ENCODE results near the gene PAQR4. TPM values are rescaled to one million over a fixed set of nuclear protein-coding genes. Genes with fewer than 3 reads are reported as not detected.

PAQR4 gene
- total and polyA plus RNA-seq, 10 of the 15 experiments (the other 5 are each of a cell fraction or from before 2014, with no cell fraction given), result 0.39 to 31.8 (median 13.5) TPM

DNA sequence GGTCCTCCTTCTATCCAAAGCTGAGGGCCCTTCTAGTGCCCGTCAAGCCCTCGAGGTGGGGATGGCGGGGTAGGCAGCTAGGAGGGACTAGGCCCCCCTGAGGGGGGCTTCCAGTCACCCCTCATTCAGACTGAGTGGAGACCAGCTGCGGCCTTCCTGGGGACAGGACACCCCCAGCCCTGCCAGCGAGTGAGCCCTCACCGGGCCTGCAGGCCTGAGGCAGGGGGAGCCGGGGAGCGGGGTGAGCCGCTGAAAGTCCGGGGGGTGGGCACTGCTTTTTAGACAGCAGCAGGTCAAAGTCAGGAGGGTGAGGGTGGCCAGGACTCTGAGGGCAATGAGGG is 13.7 kb upstream of the PAQR4 start:
- Histone ChIP-seq H3K4me2 (ENCODE audit: control insufficient read depth, insufficient read depth) (no peak overlapping the region), H2AFZ (ENCODE audit: control insufficient read depth, low read depth, low read length) (no peak overlapping the region), H3K9ac (ENCODE audit: control insufficient read depth, insufficient read depth, low read length) (no peak overlapping the region), H3K36me3 (ENCODE audit: control insufficient read depth in 2 of 2, insufficient read depth in 2 of 2, low read length in 1 of 2) (no peaks in the 10 kb centered on the region), H3K27me3 (replicated peaks in 1 of 2; ENCODE audit: control insufficient read depth in 2 of 2, insufficient read depth in 2 of 2, low read length in 1 of 2) (no peaks in the 10 kb centered on the region), H3K27ac (ENCODE audit: control insufficient read depth, insufficient read depth) (no peak overlapping the region), H3K4me3 (no peak overlapping the region), H4K20me1 (ENCODE audit: control insufficient read depth, insufficient read depth) (no peaks in the 10 kb centered on the region), H3K9me3 (replicated peaks; ENCODE audit: control insufficient read depth, insufficient read depth, low read length) (no peaks in the 10 kb centered on the region), H3K4me1 (ENCODE audit: control insufficient read depth, insufficient read depth, low read length) (peaks cover 21% of the 10 kb centered on the region), H3K79me2 (ENCODE audit: control insufficient read depth, insufficient read depth, low read length) (no peaks in the 10 kb centered on the region)
- in situ Hi-C loops (cut with MboI) (no loop called here), intact Hi-C loops (cut with micrococcal nuclease; ENCODE audit: unreplicated experiment) (no loop called here)
- SMC1A ChIA-PET (ENCODE audit: uncharacterized antibody, unreplicated experiment), result no interaction called here
- POLR2A ChIA-PET, result no interaction called here
- BruUV-seq (replicated peaks), result no TSS peak
- ATAC-seq (no peak), FAIRE-seq (no peak), DNase-seq (ENCODE audit: low read depth, low spot score) (no peak)
- TF ChIP-seq STAT1 (conservative IDR thresholded peaks at IDR 0.05), result no peak
- no peak for TF ChIP-seq PAX5 (IDR thresholded peaks at IDR 0.05; ENCODE audit: borderline replicate concordance, low read depth, low read length)
- TF ChIP-seq DPF2 (IDR thresholded peaks at IDR 0.05), result no peak
- no peak for TF ChIP-seq BACH1 (IDR thresholded peaks at IDR 0.05; ENCODE audit: borderline replicate concordance)
- CTCF ChIA-PET, result no interaction called here
- RAD21 ChIA-PET (ENCODE audit: unreplicated experiment), result interaction anchor here (1.3 kb wide), 1 partner anchor 28 kb away, joined by 3 read pairs; no protein-coding TSS in a partner anchor
- whole genome bisulfite sequencing (ENCODE audit: insufficient coverage, insufficient replicate concordance, low lambda C conversion rate, missing lambda C conversion rate), result 70% methylated on average over 10 of the region's 10 CpGs

DNA sequence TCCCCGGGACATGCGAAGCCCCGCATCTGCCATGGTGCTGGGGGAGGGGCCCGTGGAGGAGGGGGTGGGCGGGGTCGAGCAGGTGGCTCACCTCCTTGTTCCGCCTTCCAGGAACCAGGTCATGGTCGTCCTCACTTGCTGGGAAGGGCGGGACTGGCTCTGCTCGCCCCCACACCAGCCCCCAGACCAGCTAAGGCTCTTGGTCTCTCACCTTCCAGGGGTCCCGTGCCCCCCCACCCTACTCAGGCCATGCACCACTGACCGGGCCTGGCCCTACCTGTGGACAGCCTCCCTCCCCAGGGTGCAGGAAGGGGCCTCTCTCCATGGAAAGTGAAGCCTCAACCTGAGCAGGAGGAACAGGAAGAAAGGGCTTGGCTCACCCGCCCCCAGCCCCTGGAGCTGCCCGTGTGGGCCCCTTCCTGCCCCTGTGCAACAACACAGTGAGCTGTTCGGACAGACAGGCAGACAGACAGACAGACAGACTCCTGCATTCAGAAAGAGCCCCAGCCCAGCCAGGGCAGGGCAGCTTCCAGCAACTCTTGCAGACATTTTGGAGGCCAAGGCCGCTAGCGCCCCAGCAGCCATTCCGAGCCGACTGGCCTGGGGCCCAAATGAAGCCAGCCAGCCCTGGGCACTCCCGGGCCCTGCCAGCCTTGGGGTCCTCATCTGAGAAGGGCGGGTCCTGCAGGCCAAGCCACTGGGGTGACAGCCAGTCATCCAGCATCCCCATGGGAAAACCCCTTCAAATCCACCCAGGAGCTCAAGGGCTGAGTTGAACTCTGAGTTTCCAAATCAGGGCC is 13.2 kb upstream of the PAQR4 start:
- BruUV-seq (replicated peaks), result no TSS peak
- Histone ChIP-seq H3K9ac (ENCODE audit: control insufficient read depth, insufficient read depth, low read length) (no peak overlapping the region; the same call in 1 of the 2 replicates), H3K27me3 (replicated peaks in 1 of 2; ENCODE audit: control insufficient read depth in 2 of 2, insufficient read depth in 2 of 2, low read length in 1 of 2) (no peaks in the 10 kb centered on the region), H3K9me3 (replicated peaks; ENCODE audit: control insufficient read depth, insufficient read depth, low read length) (no peaks in the 10 kb centered on the region), H3K36me3 (ENCODE audit: control insufficient read depth in 2 of 2, insufficient read depth in 2 of 2, low read length in 1 of 2) (no peaks in the 10 kb centered on the region), H3K79me2 (ENCODE audit: control insufficient read depth, insufficient read depth, low read length) (no peaks in the 10 kb centered on the region), H4K20me1 (ENCODE audit: control insufficient read depth, insufficient read depth) (no peaks in the 10 kb centered on the region), H3K27ac (ENCODE audit: control insufficient read depth, insufficient read depth) (no peak overlapping the region), H3K4me1 (ENCODE audit: control insufficient read depth, insufficient read depth, low read length) (peaks cover 21% of the 10 kb centered on the region), H2AFZ (ENCODE audit: control insufficient read depth, low read depth, low read length) (peak overlapping the region; percentile 11; the same call in 1 of the 2 replicates), H3K4me3 (no peak overlapping the region), H3K4me2 (ENCODE audit: control insufficient read depth, insufficient read depth) (no peak overlapping the region)
- RAD21 ChIA-PET (ENCODE audit: unreplicated experiment), result interaction anchor here (0.6 to 1.3 kb wide), 2 partner anchors 14 to 29 kb away, joined by 3 read pairs; no protein-coding TSS in a partner anchor
- FAIRE-seq (no peak), DNase-seq (ENCODE audit: low read depth, low spot score) (no peak), ATAC-seq (peak; percentile 24)
- intact Hi-C loops (cut with micrococcal nuclease; ENCODE audit: unreplicated experiment) (no loop called here), in situ Hi-C loops (cut with MboI) (no loop called here)
- SMC1A ChIA-PET (ENCODE audit: uncharacterized antibody, unreplicated experiment), result interaction anchor here (0.9 kb wide), 1 partner anchor 9 kb away, joined by 3 read pairs; no protein-coding TSS in a partner anchor
- TF ChIP-seq YY1 (IDR thresholded peaks at IDR 0.05; ENCODE audit: low read depth, low read length), result peak; percentile 37; the same call in 1 of the 2 replicates
- TF ChIP-seq, protein P1, sequence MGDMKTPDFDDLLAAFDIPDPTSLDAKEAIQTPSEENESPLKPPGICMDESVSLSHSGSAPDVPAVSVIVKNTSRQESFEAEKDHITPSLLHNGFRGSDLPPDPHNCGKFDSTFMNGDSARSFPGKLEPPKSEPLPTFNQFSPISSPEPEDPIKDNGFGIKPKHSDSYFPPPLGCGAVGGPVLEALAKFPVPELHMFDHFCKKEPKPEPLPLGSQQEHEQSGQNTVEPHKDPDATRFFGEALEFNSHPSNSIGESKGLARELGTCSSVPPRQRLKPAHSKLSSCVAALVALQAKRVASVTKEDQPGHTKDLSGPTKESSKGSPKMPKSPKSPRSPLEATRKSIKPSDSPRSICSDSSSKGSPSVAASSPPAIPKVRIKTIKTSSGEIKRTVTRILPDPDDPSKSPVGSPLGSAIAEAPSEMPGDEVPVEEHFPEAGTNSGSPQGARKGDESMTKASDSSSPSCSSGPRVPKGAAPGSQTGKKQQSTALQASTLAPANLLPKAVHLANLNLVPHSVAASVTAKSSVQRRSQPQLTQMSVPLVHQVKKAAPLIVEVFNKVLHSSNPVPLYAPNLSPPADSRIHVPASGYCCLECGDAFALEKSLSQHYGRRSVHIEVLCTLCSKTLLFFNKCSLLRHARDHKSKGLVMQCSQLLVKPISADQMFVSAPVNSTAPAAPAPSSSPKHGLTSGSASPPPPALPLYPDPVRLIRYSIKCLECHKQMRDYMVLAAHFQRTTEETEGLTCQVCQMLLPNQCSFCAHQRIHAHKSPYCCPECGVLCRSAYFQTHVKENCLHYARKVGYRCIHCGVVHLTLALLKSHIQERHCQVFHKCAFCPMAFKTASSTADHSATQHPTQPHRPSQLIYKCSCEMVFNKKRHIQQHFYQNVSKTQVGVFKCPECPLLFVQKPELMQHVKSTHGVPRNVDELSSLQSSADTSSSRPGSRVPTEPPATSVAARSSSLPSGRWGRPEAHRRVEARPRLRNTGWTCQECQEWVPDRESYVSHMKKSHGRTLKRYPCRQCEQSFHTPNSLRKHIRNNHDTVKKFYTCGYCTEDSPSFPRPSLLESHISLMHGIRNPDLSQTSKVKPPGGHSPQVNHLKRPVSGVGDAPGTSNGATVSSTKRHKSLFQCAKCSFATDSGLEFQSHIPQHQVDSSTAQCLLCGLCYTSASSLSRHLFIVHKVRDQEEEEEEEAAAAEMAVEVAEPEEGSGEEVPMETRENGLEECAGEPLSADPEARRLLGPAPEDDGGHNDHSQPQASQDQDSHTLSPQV (IDR thresholded peaks at IDR 0.05), result no peak
- WGBS (ENCODE audit: insufficient coverage, insufficient replicate concordance, low lambda C conversion rate, missing lambda C conversion rate), result 25% methylated on average over 13 of the region's 21 CpGs
- POLR2A ChIA-PET, result interaction anchor here (0.9 kb wide), 1 partner anchor 10 kb away, joined by 3 read pairs; no protein-coding TSS in a partner anchor
- CTCF ChIA-PET, result no interaction called here
